ENCODE data around the gene CHMP2A. TPM values are rescaled to one million over a fixed set of nuclear protein-coding genes. Genes with fewer than 3 reads are reported as not detected.

CHMP2A gene
- total RNA-seq, 1 experiment from 2014 or later, result 109 TPM

DNA sequence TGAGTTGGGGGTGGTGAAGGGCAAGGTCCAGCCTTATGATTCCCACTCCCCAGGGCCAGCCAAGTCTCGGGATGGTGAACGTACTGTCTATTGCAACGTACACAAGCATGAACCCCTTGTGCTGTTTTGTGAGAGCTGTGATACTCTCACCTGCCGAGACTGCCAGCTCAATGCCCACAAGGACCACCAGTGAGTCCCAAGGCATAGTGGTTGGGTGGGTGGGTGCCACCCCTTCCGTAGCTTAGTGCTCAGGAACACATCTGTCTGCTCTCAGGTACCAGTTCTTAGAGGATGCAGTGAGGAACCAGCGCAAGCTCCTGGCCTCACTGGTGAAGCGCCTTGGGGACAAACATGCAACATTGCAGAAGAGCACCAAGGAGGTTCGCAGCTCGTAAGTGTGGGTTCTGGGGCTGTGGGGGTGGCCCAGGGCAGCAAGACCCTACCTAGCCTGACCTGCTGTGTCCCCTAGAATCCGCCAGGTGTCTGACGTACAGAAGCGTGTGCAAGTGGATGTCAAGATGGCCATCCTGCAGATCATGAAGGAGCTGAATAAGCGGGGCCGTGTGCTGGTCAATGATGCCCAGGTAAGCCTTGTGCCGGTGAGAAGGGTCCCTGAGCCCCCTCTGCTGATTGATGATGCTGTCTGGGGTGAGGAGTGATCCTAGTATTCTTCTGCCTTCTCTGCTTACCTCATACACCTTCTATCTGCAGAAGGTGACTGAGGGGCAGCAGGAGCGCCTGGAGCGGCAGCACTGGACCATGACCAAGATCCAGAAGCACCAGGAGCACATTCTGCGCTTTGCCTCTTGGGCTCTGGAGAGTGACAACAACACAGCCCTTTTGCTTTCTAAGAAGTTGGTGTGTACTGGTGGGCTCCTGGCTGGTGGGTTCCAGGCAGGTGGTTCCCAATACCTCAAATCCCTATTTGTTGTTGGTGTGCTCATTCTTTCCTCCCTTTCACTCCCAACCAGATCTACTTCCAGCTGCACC, 7.3 kb downstream of the CHMP2A start:
- Mint-ChIP-seq H3K4me3 (peak overlapping the region; percentile 12), H3K27me3 (ENCODE audit: low read depth) (peaks cover 15% of the 10 kb centered on the region), H3K9me3 (no peaks in the 10 kb centered on the region), H3K36me3 (peaks cover 70% of the 10 kb centered on the region), H3K4me1 (peaks cover 17% of the 10 kb centered on the region), H3K27ac (0 out of 2 replicates have a peak overlapping the region, but pooled peaks have one; percentile 15)
- ATAC-seq, result no peak
- DNase-seq (ENCODE audit: low spot score), result no peak
- POLR2A ChIA-PET, result interaction anchor here (2.2 kb wide), 1 partner anchor 28 kb away, joined by 7 read pairs; the partner anchor contains the start of gene ZBTB45
- CTCF ChIA-PET, result interaction anchor here (5.9 kb wide), 1 partner anchor 29 kb away, joined by 60 read pairs; the partner anchor contains the start of gene ZBTB45
- TF ChIP-seq ZNF121 (CRISPR knock-in tag; IDR thresholded peaks at IDR 0.05), result peak; percentile 62; the same call in 1 of the 2 replicates
- TF ChIP-seq, protein P1, sequence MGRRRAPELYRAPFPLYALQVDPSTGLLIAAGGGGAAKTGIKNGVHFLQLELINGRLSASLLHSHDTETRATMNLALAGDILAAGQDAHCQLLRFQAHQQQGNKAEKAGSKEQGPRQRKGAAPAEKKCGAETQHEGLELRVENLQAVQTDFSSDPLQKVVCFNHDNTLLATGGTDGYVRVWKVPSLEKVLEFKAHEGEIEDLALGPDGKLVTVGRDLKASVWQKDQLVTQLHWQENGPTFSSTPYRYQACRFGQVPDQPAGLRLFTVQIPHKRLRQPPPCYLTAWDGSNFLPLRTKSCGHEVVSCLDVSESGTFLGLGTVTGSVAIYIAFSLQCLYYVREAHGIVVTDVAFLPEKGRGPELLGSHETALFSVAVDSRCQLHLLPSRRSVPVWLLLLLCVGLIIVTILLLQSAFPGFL (CRISPR knock-in tag; IDR thresholded peaks at IDR 0.05; ENCODE audit: borderline replicate concordance), result no peak
- no peak for TF ChIP-seq ETV6 (CRISPR knock-in tag; IDR thresholded peaks at IDR 0.05)
- TF ChIP-seq RORB (CRISPR knock-in tag; IDR thresholded peaks at IDR 0.05), result no peak
- TF ChIP-seq ZNF232 (CRISPR knock-in tag; IDR thresholded peaks at IDR 0.05), result no peak
- TF ChIP-seq SMAD3 (CRISPR knock-in tag; IDR thresholded peaks at IDR 0.05; ENCODE audit: borderline replicate concordance), result no peak
- TF ChIP-seq, protein P2, sequence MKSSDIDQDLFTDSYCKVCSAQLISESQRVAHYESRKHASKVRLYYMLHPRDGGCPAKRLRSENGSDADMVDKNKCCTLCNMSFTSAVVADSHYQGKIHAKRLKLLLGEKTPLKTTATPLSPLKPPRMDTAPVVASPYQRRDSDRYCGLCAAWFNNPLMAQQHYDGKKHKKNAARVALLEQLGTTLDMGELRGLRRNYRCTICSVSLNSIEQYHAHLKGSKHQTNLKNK (CRISPR knock-in tag; IDR thresholded peaks at IDR 0.05), result no peak
- TF ChIP-seq ZNF671 (CRISPR knock-in tag; IDR thresholded peaks at IDR 0.05), result 0 out of 2 replicates have a peak, but pooled peaks have one; percentile 33
- TF ChIP-seq CBFB (CRISPR knock-in tag; IDR thresholded peaks at IDR 0.05; ENCODE audit: low read depth), result no peak
- no peak for TF ChIP-seq STAT6 (CRISPR knock-in tag; conservative IDR thresholded peaks at IDR 0.05; ENCODE audit: low read depth)
- TF ChIP-seq OVOL2 (CRISPR knock-in tag; IDR thresholded peaks at IDR 0.05; ENCODE audit: borderline replicate concordance), result no peak
- TF ChIP-seq NR2C2 (CRISPR knock-in tag; IDR thresholded peaks at IDR 0.05), result no peak
- no peak for TF ChIP-seq ARID4B (CRISPR knock-in tag; IDR thresholded peaks at IDR 0.05; ENCODE audit: borderline replicate concordance)
- TF ChIP-seq ZNF138 (CRISPR knock-in tag; conservative IDR thresholded peaks at IDR 0.05), result no peak
- no peak for TF ChIP-seq GTF2I (CRISPR knock-in tag; conservative IDR thresholded peaks at IDR 0.05)
